A673 (cell line): ENCODE data around the gene SYP. TPM values are rescaled to one million over a fixed set of nuclear protein-coding genes. Genes with fewer than 3 reads are reported as not detected.

Experiments used
- BruUV-seq: library from RNA; stranded (reverse); fragments of 400-500 nt; replicated peaks from 2 replicates; lab custom pipeline; 2021; lab: Mats Ljungman, UMichigan
- CTCF ChIA-PET: fragments of 300-600 bp; sonication (Branson Sonifier 250); formaldehyde crosslinking; loops from one replicate; lab custom pipeline; 2022; ENCODE audit warnings: antibody characterized with exemption; lab: Charles Lee
- POLR2A ChIA-PET: fragments of 300-600 bp; sonication (Branson Sonifier 250); formaldehyde crosslinking; loops from one replicate; lab custom pipeline; 2022; ENCODE audit warnings: antibody characterized with exemption; ENCODE audit not compliant: low non-redundant PET; lab: Charles Lee
- DNase-seq: peaks from one replicate; pipeline ENCODE4 v3.0.0-alpha.2; 2015; ENCODE audit warnings: low spot score
- H3K27ac ChIP-seq: fragments of 200-600 bp; sonication (generic); 2 replicates; pipeline ENCODE4 v1.5.1; 2016; ENCODE audit warnings: mixed run types, low read depth, mild to moderate bottlenecking, mixed read lengths, antibody characterized with exemption, low read length; ENCODE audit not compliant: poor library complexity, severe bottlenecking
- H3K27me3 ChIP-seq: fragments of 200-600 bp; sonication (generic); replicated peaks from 2 replicates; pipeline ENCODE4 v1.6.1; 2017; ENCODE audit warnings: mixed run types, low read depth, mild to moderate bottlenecking, mixed read lengths, antibody characterized with exemption, low read length; ENCODE audit not compliant: insufficient read depth, poor library complexity
- H3K36me3 ChIP-seq: fragments of 200-600 bp; sonication (generic); 2 replicates; pipeline ENCODE4 v1.6.1; 2016; ENCODE audit warnings: mixed run types, mild to moderate bottlenecking, mixed read lengths, antibody characterized with exemption, low read length; ENCODE audit not compliant: insufficient read depth, poor library complexity, severe bottlenecking
- H3K4me1 ChIP-seq: fragments of 200-600 bp; sonication (generic); 2 replicates; pipeline ENCODE4 v1.6.1; 2017; ENCODE audit warnings: mixed run types, mild to moderate bottlenecking, mixed read lengths, antibody characterized with exemption, low read length; ENCODE audit not compliant: insufficient read depth, poor library complexity, severe bottlenecking
- H3K4me3 ChIP-seq: fragments of 200-600 bp; sonication (generic); 2 replicates; pipeline ENCODE4 v1.5.1; 2016; ENCODE audit warnings: low read depth, mixed run types, mild to moderate bottlenecking, mixed read lengths, low read length; ENCODE audit not compliant: poor library complexity, severe bottlenecking
- H3K9me3 ChIP-seq: fragments of 200-600 bp; sonication (generic); 2 replicates; pipeline ENCODE4 v1.6.1; 2016; ENCODE audit warnings: mixed run types, low read depth, mild to moderate bottlenecking, mixed read lengths, antibody characterized with exemption, low read length; ENCODE audit not compliant: poor library complexity, severe bottlenecking
- CTCF ChIP-seq: fragments of 300-800, 200-600 bp; sonication (generic); conservative IDR thresholded peaks from 2 replicates; pipeline ENCODE4 v1.5.1; 2017; ENCODE audit warnings: low read depth, mild to moderate bottlenecking, antibody characterized with exemption, low read length, moderate library complexity, mixed read lengths
- EZH2 ChIP-seq: fragments of 200-600 bp; sonication (generic); IDR thresholded peaks from 2 replicates; pipeline ENCODE4 v1.6.1; 2017; ENCODE audit warnings: borderline replicate concordance, low read depth, mild to moderate bottlenecking, mixed read lengths, antibody characterized with exemption, low read length; ENCODE audit not compliant: poor library complexity, severe bottlenecking
- intact Hi-C: fragments of 100-400 bp; cut with micrococcal nuclease; formaldehyde crosslinking; loops from one replicate; pipeline ENCODE4 v1.10.0; 2022; ENCODE audit not compliant: unreplicated experiment
- total RNA-seq: library from RNA; stranded (reverse); gene quantifications from 2 replicates; pipeline ENCODE4 v1.2.3, GENCODE V29; 2021

The SYP gene
- total RNA-seq, 1 experiment from 2014 or later, result 14.6 TPM

GRCh38 chrX:49214996-49215526 lies 15.1 kb upstream of the SYP start:
- Histone ChIP-seq H3K4me3 (no peak overlapping the region), H3K9me3 (no peaks in the 10 kb centered on the region), H3K36me3 (no peaks in the 10 kb centered on the region), H3K27ac (no peak overlapping the region), H3K4me1 (no peaks in the 10 kb centered on the region), H3K27me3 (no peaks in the 10 kb centered on the region)
- ChIA-PET POLR2A (no interaction called here), CTCF (no interaction called here)
- TF ChIP-seq EZH2, result no peak
- TF ChIP-seq CTCF, result no peak
- no TSS peak for BruUV-seq
- DNase-seq, result no peak
- intact Hi-C loops, result no loop called here

- CTCF ChIA-PET, result no interaction called here
- POLR2A ChIA-PET, result interaction anchor here (0.6 kb wide), 1 partner anchor 13 kb away, joined by 3 read pairs; no protein-coding TSS in a partner anchor
- TF ChIP-seq EZH2 (no peak), CTCF (no peak)
These were observed 14.4 kb upstream of the SYP start for GRCh38 chrX:49214416-49214815.

GRCh38 chrX:49212861-49213260 lies 12.9 kb upstream of the SYP start:
- Histone ChIP-seq H3K27me3 (no peaks in the 10 kb centered on the region), H3K36me3 (no peaks in the 10 kb centered on the region), H3K27ac (no peak overlapping the region), H3K4me1 (no peaks in the 10 kb centered on the region), H3K4me3 (no peak overlapping the region), H3K9me3 (no peaks in the 10 kb centered on the region)
- no TSS peak for BruUV-seq
- DNase-seq, result no peak
- TF ChIP-seq EZH2, result no peak
- TF ChIP-seq CTCF, result no peak
- CTCF ChIA-PET, result no interaction called here
- POLR2A ChIA-PET, result no interaction called here
- intact Hi-C loops, result no loop called here

More at GRCh38 chrX:49214416-49214815, 14.4 kb upstream of the SYP start:
- Histone ChIP-seq H3K36me3 (no peaks in the 10 kb centered on the region), H3K9me3 (no peaks in the 10 kb centered on the region), H3K27ac (no peak overlapping the region), H3K4me1 (no peaks in the 10 kb centered on the region), H3K4me3 (no peak overlapping the region), H3K27me3 (no peaks in the 10 kb centered on the region)
- no TSS peak for BruUV-seq
- DNase-seq, result no peak
- intact Hi-C loops, result no loop called here
